ENCODE data around the gene NDUFAF8.

NDUFAF8 gene

DNA sequence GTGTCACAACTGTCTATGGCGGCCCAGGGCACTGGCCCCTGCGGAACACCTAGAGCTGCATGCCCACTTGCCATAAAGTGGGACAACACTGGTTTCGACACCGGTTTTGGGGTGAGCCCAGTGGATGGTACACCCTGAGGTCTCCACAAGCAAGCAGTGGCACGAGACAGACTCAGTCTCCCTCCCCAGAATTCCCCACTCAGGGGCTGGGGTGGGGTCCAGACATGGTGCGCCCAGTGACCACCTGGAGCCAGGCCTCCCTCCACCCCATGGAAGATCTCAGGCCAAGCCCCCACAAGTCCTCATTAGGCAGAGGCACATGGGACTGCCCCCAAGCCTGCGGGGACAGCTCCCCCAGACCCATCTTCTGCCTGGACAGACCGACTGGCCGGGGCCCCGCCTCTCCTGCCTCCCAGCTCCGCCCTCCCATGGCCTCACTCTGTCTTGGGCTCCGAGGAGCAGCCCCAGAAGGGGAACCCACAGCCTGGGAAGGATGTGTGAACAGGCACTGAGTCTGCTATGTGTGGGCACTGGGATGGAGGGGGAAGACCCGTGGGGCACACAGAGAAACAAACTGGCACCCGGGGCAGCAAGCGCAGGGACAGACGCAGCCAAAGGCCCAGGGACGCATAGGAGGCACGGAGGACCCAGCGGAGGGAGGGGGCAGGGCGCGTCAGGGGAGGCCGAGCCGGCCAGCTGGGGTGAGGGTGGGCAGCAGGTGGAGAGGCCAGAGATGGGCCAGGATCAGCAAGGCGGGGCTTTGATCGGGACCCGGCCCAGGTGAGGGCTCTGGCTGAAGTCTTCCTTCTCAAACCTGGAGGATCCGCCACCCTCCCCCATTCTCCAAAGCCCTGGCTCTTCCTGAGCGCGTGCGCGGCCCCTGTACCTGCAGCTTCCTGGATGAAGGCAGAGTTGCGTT is 3.0 kb upstream of the NDUFAF8 start:
- peak overlapping the region in 5 of 11 experiments; percentile 26 to 96 (median 94); a peak in 5 of 22 replicates for H3K9ac ChIP-seq
- no peak for TF ChIP-seq Cebpa-rat (IDR thresholded peaks at IDR 0.05)
- no peaks in the 10 kb centered on the region for H3K27me3 ChIP-seq
- H3K27ac ChIP-seq = no peak overlapping the region
- H3K9me3 ChIP-seq (replicated peaks in 1 of 11) = no peaks in the 10 kb centered on the region
- H3K36me3 ChIP-seq = peaks cover 35 to 73% (median 54%) of the 10 kb centered on the region in 11 experiments
- H3K4me2 ChIP-seq = peak overlapping the region in 4 of 11 experiments; percentile 95 to 100 (median 100); a peak in 2 of 22 replicates
- no peak overlapping the region for H3K4me3 ChIP-seq
- peaks cover 37 to 87% (median 59%) of the 10 kb centered on the region in 11 experiments; a peak in 19 of 22 replicates for H4K20me1 ChIP-seq
- H3K4me1 ChIP-seq = peaks cover 28 to 36% (median 32%) of the 10 kb centered on the region in 10 experiments

DNA sequence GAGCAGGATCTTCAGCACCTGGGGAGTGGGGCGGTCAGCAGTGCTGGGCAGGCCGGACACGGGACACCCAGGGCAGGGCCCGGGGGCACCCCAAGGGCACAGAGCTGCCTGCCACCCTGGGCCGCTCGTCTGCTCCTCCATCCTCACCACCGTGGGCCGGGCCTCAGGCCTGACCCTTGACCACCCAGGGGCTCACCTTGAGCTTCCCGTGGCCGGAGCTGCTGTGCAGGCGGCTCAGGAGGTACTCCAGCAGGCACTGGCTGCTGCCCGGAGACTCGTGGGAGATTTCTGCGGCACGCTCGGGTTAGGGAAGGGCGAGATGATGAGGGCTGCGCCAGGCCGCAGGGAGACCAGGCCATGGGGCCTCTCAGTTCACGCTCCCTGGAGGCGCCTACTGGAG is 2.3 kb upstream of the NDUFAF8 start:
- no peak overlapping the region for H3K27ac ChIP-seq
- peaks cover 44 to 87% (median 61%) of the 10 kb centered on the region in 11 experiments; a peak in 20 of 22 replicates for H4K20me1 ChIP-seq
- H3K4me3 ChIP-seq = no peak overlapping the region
- peak overlapping the region; percentile 90 to 100 (median 98); a peak in 17 of 22 replicates for H3K4me2 ChIP-seq
- no peaks in the 10 kb centered on the region for H3K9me3 ChIP-seq (replicated peaks in 1 of 11)
- no peak for TF ChIP-seq Cebpa-rat (IDR thresholded peaks at IDR 0.05)
- peak overlapping the region in 9 of 11 experiments; percentile 88 to 96 (median 92); a peak in 12 of 22 replicates for H3K9ac ChIP-seq
- H3K27me3 ChIP-seq = no peaks in the 10 kb centered on the region
- peaks cover 34 to 41% (median 39%) of the 10 kb centered on the region in 10 experiments for H3K4me1 ChIP-seq
- H3K36me3 ChIP-seq = peaks cover 33 to 73% (median 54%) of the 10 kb centered on the region in 11 experiments

DNA sequence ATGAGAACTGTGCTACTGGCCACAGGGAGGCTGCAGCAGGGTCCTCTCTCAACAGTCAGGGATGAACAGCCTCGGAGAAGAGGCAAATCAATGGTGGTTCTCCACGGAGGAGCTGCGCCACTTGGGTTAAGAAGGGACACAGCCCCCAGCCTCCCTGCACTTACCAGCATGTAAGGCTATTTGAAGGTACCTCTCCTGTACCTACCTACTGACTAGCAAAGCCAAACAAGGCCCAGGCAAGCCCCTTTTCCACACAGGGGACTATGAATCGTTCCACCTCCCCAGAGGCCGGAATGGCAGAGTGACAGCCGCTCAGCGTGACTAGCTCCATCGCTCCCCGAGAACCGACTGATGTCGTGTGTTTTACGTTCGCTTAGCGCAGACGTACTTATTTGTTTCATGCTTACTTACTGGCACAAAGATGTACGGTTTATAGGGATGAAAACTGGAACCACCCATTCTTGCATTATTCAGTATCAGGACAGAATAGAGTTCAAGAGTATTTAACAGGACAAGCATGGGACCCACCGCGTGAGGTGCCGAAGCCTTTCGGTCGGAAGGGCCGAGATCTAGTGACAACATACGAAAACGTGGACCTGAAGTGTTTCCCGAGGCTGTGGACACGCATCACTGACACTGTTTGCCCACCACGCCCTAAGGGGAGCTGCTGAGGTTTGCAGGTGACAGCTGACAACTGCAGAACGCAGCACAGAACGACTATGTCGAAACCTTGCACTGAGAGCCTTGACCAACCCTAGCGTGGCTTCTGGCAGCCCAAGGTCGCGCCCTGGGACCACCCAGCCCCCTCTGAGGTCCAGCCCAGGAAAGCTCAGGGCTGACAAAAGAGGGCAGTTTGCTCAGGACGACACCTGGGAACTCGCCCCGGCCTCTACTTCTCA is 1.3 kb upstream of the NDUFAF8 start:
- peaks cover 23 to 66% (median 47%) of the 10 kb centered on the region in 11 experiments for H3K36me3 ChIP-seq
- TF ChIP-seq Cebpa-rat (IDR thresholded peaks at IDR 0.05) = no peak
- no peaks in the 10 kb centered on the region for H3K9me3 ChIP-seq (replicated peaks in 1 of 11)
- H3K27me3 ChIP-seq = no peaks in the 10 kb centered on the region
- peaks cover 43 to 89% (median 70%) of the 10 kb centered on the region in 11 experiments; a peak in 20 of 22 replicates for H4K20me1 ChIP-seq
- peaks cover 38 to 46% (median 45%) of the 10 kb centered on the region in 10 experiments for H3K4me1 ChIP-seq
- peak overlapping the region; percentile 74 to 93 (median 85) for H3K27ac ChIP-seq
- peak overlapping the region; percentile 90 to 100 (median 98) for H3K4me2 ChIP-seq
- H3K9ac ChIP-seq = peak overlapping the region; percentile 88 to 96 (median 94)
- H3K4me3 ChIP-seq = peak overlapping the region; percentile 83 to 99 (median 95)

DNA sequence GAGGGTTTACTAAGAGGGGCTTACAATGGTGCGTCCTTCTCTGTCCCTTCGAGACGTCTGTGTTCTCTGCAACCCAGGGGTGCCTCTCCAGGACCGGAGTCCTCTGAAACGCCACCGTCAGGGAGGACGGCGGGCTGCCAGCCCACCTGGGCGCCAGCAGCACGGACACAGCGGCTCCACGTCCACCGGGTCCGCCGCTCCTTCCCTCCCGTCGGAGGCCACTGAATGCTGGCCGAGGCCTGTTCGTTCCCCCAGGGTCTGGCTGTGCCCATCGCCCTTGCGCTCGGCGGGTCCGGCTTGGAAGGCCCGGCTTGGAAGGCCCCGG is 666 bp upstream of the NDUFAF8 start:
- H3K27me3 ChIP-seq = no peaks in the 10 kb centered on the region
- peaks cover 38 to 46% (median 45%) of the 10 kb centered on the region in 10 experiments for H3K4me1 ChIP-seq
- peak overlapping the region; percentile 88 to 96 (median 94) for H3K9ac ChIP-seq
- H3K4me3 ChIP-seq = peak overlapping the region; percentile 83 to 99 (median 95)
- H3K9me3 ChIP-seq (replicated peaks in 1 of 11) = no peaks in the 10 kb centered on the region
- no peak for TF ChIP-seq Cebpa-rat (IDR thresholded peaks at IDR 0.05)
- H3K4me2 ChIP-seq = peak overlapping the region; percentile 90 to 100 (median 98)
- peaks cover 17 to 59% (median 42%) of the 10 kb centered on the region in 11 experiments for H3K36me3 ChIP-seq
- peak overlapping the region; percentile 74 to 93 (median 85) for H3K27ac ChIP-seq
- peaks cover 44 to 92% (median 71%) of the 10 kb centered on the region in 11 experiments; a peak in 20 of 22 replicates for H4K20me1 ChIP-seq

GRCh38 chr17:81239714-81240555 is 817 bp downstream of the NDUFAF8 start:
- peak overlapping the region; percentile 65 to 94 (median 91) for H3K27ac ChIP-seq
- peak overlapping the region; percentile 83 to 99 (median 95) for H3K4me3 ChIP-seq
- H3K27me3 ChIP-seq = no peaks in the 10 kb centered on the region
- no peak for TF ChIP-seq Cebpa-rat (IDR thresholded peaks at IDR 0.05)
- peak overlapping the region; percentile 88 to 96 (median 92) for H3K9ac ChIP-seq
- H3K4me2 ChIP-seq = peak overlapping the region; percentile 89 to 99 (median 94)
- peaks cover 38 to 54% (median 51%) of the 10 kb centered on the region in 10 experiments for H3K4me1 ChIP-seq
- H4K20me1 ChIP-seq = peaks cover 33 to 88% (median 71%) of the 10 kb centered on the region in 11 experiments; a peak in 21 of 22 replicates
- no peaks in the 10 kb centered on the region for H3K9me3 ChIP-seq (replicated peaks in 1 of 11)
- H3K36me3 ChIP-seq = peaks cover 12 to 46% (median 30%) of the 10 kb centered on the region in 11 experiments; a peak in 21 of 22 replicates

DNA sequence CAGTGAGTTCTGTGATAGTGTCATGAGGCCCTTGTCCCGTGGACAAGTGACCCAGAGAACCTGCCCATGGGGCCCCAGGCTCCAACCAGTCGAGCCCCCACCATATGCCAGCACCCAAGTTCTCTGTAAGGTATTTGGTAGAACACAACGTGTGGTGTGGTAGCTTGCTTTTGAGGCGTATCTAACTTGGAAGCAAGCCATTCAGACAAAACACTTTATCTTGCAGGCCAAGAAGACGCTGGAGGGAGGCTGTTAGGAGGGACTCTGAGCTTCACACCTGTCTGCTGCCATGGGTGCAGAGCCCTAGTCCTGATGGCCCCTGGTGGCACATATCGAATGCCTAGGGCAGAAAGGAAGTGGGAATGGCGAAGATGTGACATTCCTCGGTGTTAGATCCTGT is 1.6 kb downstream of the NDUFAF8 start:
- H3K9ac ChIP-seq = peak overlapping the region; percentile 88 to 96 (median 92); a peak in 20 of 22 replicates
- H3K4me1 ChIP-seq = peaks cover 38 to 62% (median 59%) of the 10 kb centered on the region in 10 experiments
- H3K4me3 ChIP-seq = peak overlapping the region; percentile 83 to 99 (median 95); a peak in 18 of 20 replicates

GRCh38 chr17:81241203-81241602 is 2.1 kb downstream of the NDUFAF8 start:
- no peak overlapping the region for H3K27ac ChIP-seq
- peak overlapping the region in 3 of 10 experiments; percentile 94 to 99 (median 98); a peak in 3 of 20 replicates for H3K4me3 ChIP-seq
- H3K27me3 ChIP-seq = no peaks in the 10 kb centered on the region
- no peak for TF ChIP-seq Cebpa-rat (IDR thresholded peaks at IDR 0.05)
- H4K20me1 ChIP-seq = peaks cover 21 to 88% (median 74%) of the 10 kb centered on the region in 11 experiments; a peak in 21 of 22 replicates
- peak overlapping the region in 7 of 11 experiments; percentile 88 to 96 (median 92); a peak in 7 of 22 replicates for H3K9ac ChIP-seq
- peaks cover 35 to 67% (median 63%) of the 10 kb centered on the region in 10 experiments for H3K4me1 ChIP-seq
- H3K36me3 ChIP-seq = peaks cover 12 to 45% (median 25%) of the 10 kb centered on the region in 11 experiments; a peak in 21 of 22 replicates
- peak overlapping the region; percentile 89 to 99 (median 94); a peak in 21 of 22 replicates for H3K4me2 ChIP-seq
- H3K9me3 ChIP-seq (replicated peaks in 1 of 11) = no peaks in the 10 kb centered on the region

More for the DNA sequence above, 1.6 kb downstream of the NDUFAF8 start:
- no peaks in the 10 kb centered on the region for H3K9me3 ChIP-seq (replicated peaks in 1 of 11)
- H4K20me1 ChIP-seq = peaks cover 25 to 88% (median 71%) of the 10 kb centered on the region in 11 experiments; a peak in 21 of 22 replicates
- TF ChIP-seq Cebpa-rat (IDR thresholded peaks at IDR 0.05) = no peak
- H3K27ac ChIP-seq = peak overlapping the region in 1 of 11 experiments; percentile 93; a peak in 1 of 22 replicates
- no peaks in the 10 kb centered on the region for H3K27me3 ChIP-seq
- H3K4me2 ChIP-seq = peak overlapping the region; percentile 89 to 99 (median 94)
- H3K36me3 ChIP-seq = peaks cover 12 to 44% (median 27%) of the 10 kb centered on the region in 11 experiments; a peak in 21 of 22 replicates

Measured in BLaER1 treated with 17β-estradiol and CSF1 and Interleukin-3, amounts not matched to agents 10 nM and 100 nM (cell line).